BLaER1 treated with 17β-estradiol and CSF1 and Interleukin-3, amounts not matched to agents 10 nM and 100 nM (cell line): Measurements from ENCODE around the gene CLK3.
"Not testable (repeated sequence)": the region's sequence is repeated elsewhere in the genome, so short reads cannot be mapped to it uniquely, and the experiment has no call there.

Experiments
- H3K27ac ChIP-seq, 11 experiments: shearing (Covaris generic); formaldehyde crosslinking; 2 replicates each; pipeline ENCODE4 v1.8.1; 2022
- H3K27me3 ChIP-seq, 11 experiments: shearing (Covaris generic); formaldehyde crosslinking; 2 replicates each; pipeline ENCODE4 v1.8.1; 2022
- H3K36me3 ChIP-seq, 11 experiments: shearing (Covaris generic); formaldehyde crosslinking; 2 replicates each; pipeline ENCODE4 v1.8.1; 2022
- H3K4me1 ChIP-seq, 10 experiments: shearing (Covaris generic); formaldehyde crosslinking; 2 replicates each; pipeline ENCODE4 v1.8.1; 2022
- H3K4me2 ChIP-seq, 11 experiments: shearing (Covaris generic); formaldehyde crosslinking; 2 replicates each; pipeline ENCODE4 v1.8.1; 2022
- H3K4me3 ChIP-seq, 10 experiments: shearing (Covaris generic); formaldehyde crosslinking; 2 replicates each; pipeline ENCODE4 v1.8.1; 2022
- H3K9ac ChIP-seq, 11 experiments: shearing (Covaris generic); formaldehyde crosslinking; 2 replicates each; pipeline ENCODE4 v1.8.1; 2022
- H3K9me3 ChIP-seq, 11 experiments: shearing (Covaris generic); formaldehyde crosslinking; replicated peaks in 1 of 11; 2 replicates each; pipeline ENCODE4 v1.8.1; 2022
- H4K20me1 ChIP-seq, 11 experiments: shearing (Covaris generic); formaldehyde crosslinking; 2 replicates each; pipeline ENCODE4 v1.8.1; 2022
- Cebpa-rat ChIP-seq, 11 experiments: shearing (Covaris generic); IDR thresholded peaks; 2 replicates each; pipeline ENCODE4 v1.8.1; 2022

The CLK3 gene

GRCh38 chr15:74584204-74584603, 31.4 kb upstream of the CLK3 start:
- peaks cover 0 to 21% (median 0%) of the 10 kb centered on the region in 11 experiments; a peak in 2 of 22 replicates for H4K20me1 ChIP-seq
- H3K4me2 ChIP-seq, result no peak overlapping the region
- H3K27me3 ChIP-seq, result no peaks in the 10 kb centered on the region
- no peak overlapping the region for H3K4me3 ChIP-seq
- H3K9ac ChIP-seq, result 0 out of 22 replicates have a peak overlapping the region, but pooled peaks of 1 of the 11 experiments have one; percentile 4
- H3K4me1 ChIP-seq, result peaks cover 0 to 16% (median 13%) of the 10 kb centered on the region in 10 experiments; a peak in 13 of 20 replicates
- H3K27ac ChIP-seq, result no peak overlapping the region
- H3K36me3 ChIP-seq, result peaks cover 0 to 51% (median 4%) of the 10 kb centered on the region in 11 experiments; a peak in 11 of 22 replicates
- TF ChIP-seq Cebpa-rat (IDR thresholded peaks at IDR 0.05), result no peak
- H3K9me3 ChIP-seq, result no peaks in the 10 kb centered on the region

DNA sequence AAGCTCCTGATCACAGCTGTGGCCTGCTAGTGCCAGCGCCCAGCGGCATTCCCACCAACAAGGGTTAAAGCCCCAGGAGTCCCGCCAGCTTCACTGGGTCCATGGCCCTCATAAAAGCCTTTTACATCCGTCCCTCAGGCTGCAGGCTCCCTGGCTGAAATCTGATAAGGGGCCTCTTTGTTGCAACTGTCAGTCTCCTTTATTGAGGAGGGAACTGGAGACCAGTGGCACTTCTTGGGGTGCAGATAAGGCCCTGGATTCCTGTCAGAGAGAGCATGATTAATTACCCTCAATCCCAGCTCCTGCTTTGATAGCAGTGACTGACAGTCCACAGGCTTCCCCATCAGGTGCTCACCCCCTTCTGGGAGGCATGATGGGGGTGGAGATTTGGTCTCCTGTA, 30.9 kb upstream of the CLK3 start:
- H3K4me3 ChIP-seq, result no peak overlapping the region
- H3K36me3 ChIP-seq, result peaks cover 0 to 45% (median 5%) of the 10 kb centered on the region in 11 experiments; a peak in 12 of 22 replicates
- no peak overlapping the region for H3K27ac ChIP-seq

GRCh38 chr15:74585191-74585590, 30.4 kb upstream of the CLK3 start:
- H3K4me2 ChIP-seq, result no peak overlapping the region
- 0 out of 22 replicates have a peak overlapping the region, but pooled peaks of 1 of the 11 experiments have one; percentile 4 for H3K9ac ChIP-seq
- H3K9me3 ChIP-seq, result no peaks in the 10 kb centered on the region
- H4K20me1 ChIP-seq, result peaks cover 0 to 21% (median 0%) of the 10 kb centered on the region in 11 experiments; a peak in 1 of 22 replicates
- H3K36me3 ChIP-seq, result peaks cover 0 to 42% (median 9%) of the 10 kb centered on the region in 11 experiments; a peak in 12 of 22 replicates
- peaks cover 0 to 26% (median 22%) of the 10 kb centered on the region in 10 experiments; a peak in 13 of 20 replicates for H3K4me1 ChIP-seq
- H3K4me3 ChIP-seq, result no peak overlapping the region
- H3K27me3 ChIP-seq, result no peaks in the 10 kb centered on the region
- no peak for TF ChIP-seq Cebpa-rat (IDR thresholded peaks at IDR 0.05)
- no peak overlapping the region for H3K27ac ChIP-seq

More for the DNA sequence above, 30.9 kb upstream of the CLK3 start:
- TF ChIP-seq Cebpa-rat (IDR thresholded peaks at IDR 0.05), result no peak
- H3K9ac ChIP-seq, result 0 out of 22 replicates have a peak overlapping the region, but pooled peaks of 1 of the 11 experiments have one; percentile 4
- no peaks in the 10 kb centered on the region for H3K9me3 ChIP-seq
- peaks cover 0 to 21% (median 0%) of the 10 kb centered on the region in 11 experiments; a peak in 2 of 22 replicates for H4K20me1 ChIP-seq
- no peak overlapping the region for H3K4me2 ChIP-seq
- no peaks in the 10 kb centered on the region for H3K27me3 ChIP-seq
- H3K4me1 ChIP-seq, result peaks cover 0 to 22% (median 18%) of the 10 kb centered on the region in 10 experiments; a peak in 13 of 20 replicates

DNA sequence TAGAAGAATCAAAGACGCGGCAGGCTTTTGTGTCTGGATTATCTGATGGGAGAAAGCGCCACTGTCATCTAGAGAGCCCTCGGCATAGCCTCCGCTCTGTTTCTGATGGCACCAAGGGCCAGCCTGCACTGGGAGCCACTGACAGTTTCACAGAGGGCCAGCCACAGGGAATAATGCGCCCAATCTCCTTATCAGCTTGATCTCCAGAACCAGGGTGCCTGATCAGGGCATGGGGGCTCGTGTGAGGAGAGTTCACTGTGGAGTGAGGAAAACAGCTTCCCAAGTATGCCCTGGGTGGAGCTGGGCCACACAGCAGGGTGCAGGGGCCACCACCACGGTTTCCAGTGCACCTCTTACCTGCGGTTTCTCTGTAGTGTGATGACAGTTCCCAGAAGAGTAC, 29.8 kb upstream of the CLK3 start:
- Histone ChIP-seq H3K4me2 (no peak overlapping the region), H3K27ac (no peak overlapping the region), H3K9me3 (no peaks in the 10 kb centered on the region), H4K20me1 (peaks cover 0 to 16% (median 0%) of the 10 kb centered on the region in 11 experiments; a peak in 1 of 22 replicates), H3K9ac (no peak overlapping the region), H3K4me3 (no peak overlapping the region), H3K4me1 (peaks cover 0 to 31% (median 24%) of the 10 kb centered on the region in 10 experiments; a peak in 13 of 20 replicates), H3K27me3 (no peaks in the 10 kb centered on the region), H3K36me3 (peaks cover 0 to 47% (median 12%) of the 10 kb centered on the region in 11 experiments; a peak in 16 of 22 replicates)
- no peak for TF ChIP-seq Cebpa-rat (IDR thresholded peaks at IDR 0.05)

GRCh38 chr15:74589826-74590225, 25.8 kb upstream of the CLK3 start:
- Histone ChIP-seq H4K20me1 (peaks cover 0 to 4% (median 0%) of the 10 kb centered on the region in 11 experiments; a peak in 1 of 22 replicates), H3K9me3 (no peaks in the 10 kb centered on the region), H3K4me2 (peak overlapping the region in 8 of 11 experiments; percentile 26 to 79 (median 59); a peak in 13 of 22 replicates), H3K27ac (peak overlapping the region in 4 of 11 experiments; percentile 10 to 35 (median 17); a peak in 4 of 22 replicates), H3K4me1 (peaks cover 0 to 31% (median 24%) of the 10 kb centered on the region in 10 experiments; a peak in 13 of 20 replicates), H3K27me3 (no peaks in the 10 kb centered on the region), H3K9ac (no peak overlapping the region), H3K36me3 (peaks cover 18 to 65% (median 41%) of the 10 kb centered on the region in 11 experiments; a peak in 21 of 22 replicates), H3K4me3 (peak overlapping the region in 1 of 10 experiments; percentile 6; a peak in 1 of 20 replicates)
- no peak for TF ChIP-seq Cebpa-rat (IDR thresholded peaks at IDR 0.05)

DNA sequence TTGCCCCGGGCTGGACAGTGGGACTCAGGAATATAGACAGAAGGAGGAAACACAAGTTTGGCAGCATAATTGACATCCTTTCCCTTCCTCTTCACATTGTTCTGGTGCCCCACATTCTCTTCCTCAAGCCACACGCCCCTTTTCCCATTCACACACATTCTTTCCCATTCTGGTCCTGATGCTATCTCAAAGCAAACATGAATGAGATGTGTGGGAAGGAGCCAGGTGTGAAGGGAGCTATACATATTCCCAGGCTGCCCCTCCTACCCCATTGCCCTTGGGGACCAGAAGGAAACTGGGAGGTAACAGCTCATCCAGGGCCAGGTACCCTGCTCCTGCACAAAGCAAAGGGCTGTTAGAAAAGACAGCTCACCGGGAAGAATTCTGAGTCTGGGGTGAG, 23.4 kb upstream of the CLK3 start:
- TF ChIP-seq Cebpa-rat (IDR thresholded peaks at IDR 0.05), result no peak
- H3K36me3 ChIP-seq, result peaks cover 18 to 61% (median 42%) of the 10 kb centered on the region in 11 experiments; a peak in 21 of 22 replicates
- H3K4me2 ChIP-seq, result no peak overlapping the region
- no peaks in the 10 kb centered on the region for H3K9me3 ChIP-seq
- no peak overlapping the region for H3K9ac ChIP-seq
- no peaks in the 10 kb centered on the region for H3K27me3 ChIP-seq
- no peak overlapping the region for H3K27ac ChIP-seq
- H3K4me1 ChIP-seq, result peaks cover 0 to 31% (median 24%) of the 10 kb centered on the region in 10 experiments; a peak in 13 of 20 replicates
- H3K4me3 ChIP-seq, result no peak overlapping the region
- H4K20me1 ChIP-seq, result no peaks in the 10 kb centered on the region

DNA sequence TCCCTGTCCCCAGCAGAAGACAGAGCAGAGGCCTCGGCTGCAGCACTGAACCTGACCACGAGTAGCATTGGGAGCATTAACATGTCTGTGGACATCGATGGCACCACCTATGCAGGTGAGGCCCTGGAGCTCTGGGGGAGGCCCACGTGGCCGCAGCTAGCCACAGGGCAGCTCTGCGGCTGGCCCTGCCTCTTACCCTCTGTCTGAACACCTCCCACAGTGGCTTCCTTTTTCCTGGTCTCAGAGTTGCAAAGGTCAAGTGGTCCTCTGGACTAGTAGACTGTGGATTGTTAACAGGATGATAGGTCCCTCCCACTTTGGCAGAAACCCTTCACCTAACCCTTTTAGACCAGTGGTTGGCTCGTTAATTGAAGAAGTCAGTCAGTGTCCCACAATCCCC, 22.5 kb upstream of the CLK3 start:
- Histone ChIP-seq H3K9me3 (no peaks in the 10 kb centered on the region), H3K4me1 (peaks cover 3 to 31% (median 26%) of the 10 kb centered on the region in 10 experiments; a peak in 19 of 20 replicates), H3K4me2 (no peak overlapping the region), H4K20me1 (no peaks in the 10 kb centered on the region), H3K27me3 (no peaks in the 10 kb centered on the region), H3K9ac (no peak overlapping the region), H3K4me3 (no peak overlapping the region), H3K36me3 (peaks cover 18 to 61% (median 42%) of the 10 kb centered on the region in 11 experiments; a peak in 21 of 22 replicates), H3K27ac (no peak overlapping the region)
- TF ChIP-seq Cebpa-rat (IDR thresholded peaks at IDR 0.05), result no peak

GRCh38 chr15:74594455-74594854, 21.2 kb upstream of the CLK3 start:
- Histone ChIP-seq H3K27ac (no peak overlapping the region), H3K27me3 (no peaks in the 10 kb centered on the region), H4K20me1 (no peaks in the 10 kb centered on the region), H3K4me1 (peaks cover 17 to 29% (median 26%) of the 10 kb centered on the region in 10 experiments), H3K36me3 (peaks cover 18 to 60% (median 41%) of the 10 kb centered on the region in 11 experiments; a peak in 21 of 22 replicates), H3K4me2 (no peak overlapping the region), H3K9ac (no peak overlapping the region), H3K4me3 (no peak overlapping the region), H3K9me3 (no peaks in the 10 kb centered on the region)
- TF ChIP-seq Cebpa-rat (IDR thresholded peaks at IDR 0.05), result no peak

GRCh38 chr15:74595271-74595670, 20.4 kb upstream of the CLK3 start:
- Histone ChIP-seq H3K36me3 (peaks cover 18 to 58% (median 36%) of the 10 kb centered on the region in 11 experiments; a peak in 21 of 22 replicates), H4K20me1 (no peaks in the 10 kb centered on the region), H3K27ac (no peak overlapping the region), H3K27me3 (no peaks in the 10 kb centered on the region), H3K4me1 (peaks cover 21 to 26% (median 24%) of the 10 kb centered on the region in 10 experiments), H3K9ac (no peak overlapping the region), H3K4me3 (no peak overlapping the region), H3K9me3 (no peaks in the 10 kb centered on the region), H3K4me2 (no peak overlapping the region)
- TF ChIP-seq Cebpa-rat (IDR thresholded peaks at IDR 0.05), result no peak

DNA sequence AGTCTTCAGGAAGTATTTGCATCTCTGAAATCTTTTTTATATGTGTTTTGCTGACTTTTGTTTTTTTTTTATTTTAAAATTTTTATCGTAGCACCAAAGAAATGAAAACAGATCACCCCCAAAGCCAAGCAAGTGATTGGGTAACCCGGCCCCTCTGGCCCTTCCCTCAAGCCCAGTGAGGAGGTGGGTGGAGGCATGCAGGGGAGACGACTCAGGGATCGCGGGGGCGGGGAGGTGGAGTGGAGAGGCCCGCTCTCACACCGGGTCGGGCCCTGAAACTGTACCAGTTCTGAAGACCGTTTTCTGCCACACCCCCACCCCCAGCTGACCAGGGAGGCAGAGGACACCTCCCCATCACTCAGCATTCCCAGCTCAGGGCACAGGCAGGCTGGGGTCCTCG, 18.9 kb upstream of the CLK3 start:
- H3K4me1 ChIP-seq, result peaks cover 16 to 25% (median 23%) of the 10 kb centered on the region in 10 experiments
- H3K4me3 ChIP-seq, H3K9ac ChIP-seq, H4K20me1 ChIP-seq, H3K4me2 ChIP-seq, H3K9me3 ChIP-seq, H3K27me3 ChIP-seq, H3K27ac ChIP-seq: not testable (repeated sequence)
- peaks cover 17 to 43% (median 23%) of the 10 kb centered on the region in 11 experiments; a peak in 20 of 22 replicates for H3K36me3 ChIP-seq

GRCh38 chr15:74597146-74597705, 18.4 kb upstream of the CLK3 start:
- not testable (repeated sequence) for H3K27ac ChIP-seq, H3K27me3 ChIP-seq
- H3K36me3 ChIP-seq, result peaks cover 12 to 38% (median 18%) of the 10 kb centered on the region in 11 experiments; a peak in 19 of 22 replicates

More at GRCh38 chr15:74597146-74597705, 18.4 kb upstream of the CLK3 start:
- not testable (repeated sequence) for H3K9ac ChIP-seq, H3K4me3 ChIP-seq, H3K4me2 ChIP-seq, H3K9me3 ChIP-seq, H4K20me1 ChIP-seq
- peaks cover 16 to 25% (median 23%) of the 10 kb centered on the region in 10 experiments for H3K4me1 ChIP-seq
